SK-N-SH treated with all-trans-retinoic acid at 6 μM for 48 hours (cell line): ENCODE data around the gene ECM1.

Source experiments
- ATAC-seq: fragments of 200-7000 bp; cut with Tn5 transposase; 3 replicates; pipeline ENCODE4 v1.9.1; 2020; ENCODE audit warnings: mild to moderate bottlenecking, moderate library complexity
- ARNTL ChIP-seq: fragments of 450-650 bp; formaldehyde crosslinking; IDR thresholded peaks from 2 replicates; pipeline ENCODE4 v1.5.0; 2020; ENCODE audit warnings: low read depth, mild to moderate bottlenecking, moderate library complexity, borderline replicate concordance
- BACH2 ChIP-seq: fragments of 250-450 bp; sonication (Bioruptor Pico); IDR thresholded peaks from 2 replicates; pipeline ENCODE4 v1.9.0; 2021; ENCODE audit warnings: mild to moderate bottlenecking, borderline replicate concordance
- CSDC2 ChIP-seq: fragments of 250-450 bp; sonication (Bioruptor Pico); IDR thresholded peaks from 2 replicates; pipeline ENCODE4 v1.5.0; 2020; ENCODE audit warnings: mild to moderate bottlenecking, moderate library complexity
- CSRNP3 ChIP-seq: fragments of 250-450 bp; sonication (Bioruptor Pico); IDR thresholded peaks from 2 replicates; pipeline ENCODE4 v1.5.1; 2021; ENCODE audit warnings: mild to moderate bottlenecking, moderate library complexity
- ESRRG ChIP-seq: fragments of 250-450 bp; sonication (Bioruptor Pico); IDR thresholded peaks from 2 replicates; pipeline ENCODE4 v1.6.1; 2021; ENCODE audit warnings: mild to moderate bottlenecking
- GLIS3 ChIP-seq: fragments of 250-450 bp; sonication (Bioruptor Pico); IDR thresholded peaks from 2 replicates; pipeline ENCODE4 v1.5.0; 2020; ENCODE audit warnings: mild to moderate bottlenecking, moderate library complexity
- ISL1 ChIP-seq: fragments of 250-450 bp; sonication (Bioruptor Pico); IDR thresholded peaks from 2 replicates; pipeline ENCODE4 v2.1.2; 2022; ENCODE audit warnings: mild to moderate bottlenecking, moderate library complexity
- OSR1 ChIP-seq: fragments of 250-450 bp; sonication (Bioruptor Pico); IDR thresholded peaks from 2 replicates; pipeline ENCODE4 v1.8.0; 2022; ENCODE audit warnings: moderate library complexity, mild to moderate bottlenecking, inconsistent platforms
- PPARA ChIP-seq: fragments of 250-450 bp; sonication (Bioruptor Pico); IDR thresholded peaks from 2 replicates; pipeline ENCODE4 v1.5.0; 2020; ENCODE audit warnings: mild to moderate bottlenecking, borderline replicate concordance
- RARB ChIP-seq: fragments of 250-450 bp; sonication (Bioruptor Pico); IDR thresholded peaks from 2 replicates; pipeline ENCODE4 v1.8.0; 2021; ENCODE audit warnings: mild to moderate bottlenecking, moderate library complexity
- TCF4 ChIP-seq: fragments of 250-450 bp; sonication (Bioruptor Pico); IDR thresholded peaks from 2 replicates; pipeline ENCODE4 v1.8.0; 2021; ENCODE audit warnings: mild to moderate bottlenecking, moderate library complexity, borderline replicate concordance
- TOX ChIP-seq: fragments of 250-450 bp; sonication (Bioruptor Pico); IDR thresholded peaks from 2 replicates; pipeline ENCODE4 v1.8.0; 2021; ENCODE audit warnings: mild to moderate bottlenecking, moderate library complexity, borderline replicate concordance
- TSHZ2 ChIP-seq: fragments of 250-450 bp; sonication (Bioruptor Pico); IDR thresholded peaks from 2 replicates; pipeline ENCODE4 v1.5.0; 2020; ENCODE audit warnings: mild to moderate bottlenecking, moderate library complexity
- ZC3H10 ChIP-seq: fragments of 250-450 bp; sonication (Bioruptor Pico); IDR thresholded peaks from 2 replicates; pipeline ENCODE4 v1.5.1; 2021; ENCODE audit warnings: mild to moderate bottlenecking, moderate library complexity
- ZFP3 ChIP-seq: fragments of 250-450 bp; sonication (Bioruptor Pico); IDR thresholded peaks from 2 replicates; pipeline ENCODE4 v1.5.0; 2020; ENCODE audit warnings: mild to moderate bottlenecking, moderate library complexity
- ZFP30 ChIP-seq: fragments of 450-650 bp; formaldehyde crosslinking; IDR thresholded peaks from 2 replicates; pipeline ENCODE4 v1.5.0; 2022; ENCODE audit warnings: mild to moderate bottlenecking, moderate library complexity
- ZNF565 ChIP-seq: fragments of 450-650 bp; formaldehyde crosslinking; conservative IDR thresholded peaks from 2 replicates; pipeline ENCODE4 v1.5.0; 2020; ENCODE audit warnings: low read depth, mild to moderate bottlenecking, moderate library complexity
- ZNF70 ChIP-seq: fragments of 450-650 bp; formaldehyde crosslinking; IDR thresholded peaks from 2 replicates; pipeline ENCODE4 v1.5.0; 2020; ENCODE audit warnings: mild to moderate bottlenecking, moderate library complexity
- TF ChIP-seq, protein P1 (sequence below): fragments of 250-450 bp; sonication (Bioruptor Pico); IDR thresholded peaks from 2 replicates; pipeline ENCODE4 v1.8.0; 2020; ENCODE audit warnings: mild to moderate bottlenecking, moderate library complexity, borderline replicate concordance
- TF ChIP-seq, protein P2 (sequence below): fragments of 250-450 bp; sonication (Bioruptor Pico); IDR thresholded peaks from 2 replicates; pipeline ENCODE4 v1.5.1; 2020; ENCODE audit warnings: low read depth, mild to moderate bottlenecking, moderate library complexity
- TF ChIP-seq, protein P3 (sequence below): fragments of 250-450 bp; sonication (Bioruptor Pico); IDR thresholded peaks from 2 replicates; pipeline ENCODE4 v1.8.0; 2021; ENCODE audit warnings: low read depth, mild to moderate bottlenecking, moderate library complexity, borderline replicate concordance

Gene ECM1

GRCh38 chr1:150553392-150554085, 45.6 kb downstream of the ECM1 start:
- no peak for ATAC-seq
- TF ChIP-seq ZNF565 (CRISPR knock-in tag) (no peak), TCF4 (CRISPR knock-in tag) (no peak), OSR1 (no peak), TOX (CRISPR knock-in tag) (no peak), ZFP3 (CRISPR knock-in tag) (no peak), ZNF70 (CRISPR knock-in tag) (no peak), ARNTL (CRISPR knock-in tag) (no peak)

DNA sequence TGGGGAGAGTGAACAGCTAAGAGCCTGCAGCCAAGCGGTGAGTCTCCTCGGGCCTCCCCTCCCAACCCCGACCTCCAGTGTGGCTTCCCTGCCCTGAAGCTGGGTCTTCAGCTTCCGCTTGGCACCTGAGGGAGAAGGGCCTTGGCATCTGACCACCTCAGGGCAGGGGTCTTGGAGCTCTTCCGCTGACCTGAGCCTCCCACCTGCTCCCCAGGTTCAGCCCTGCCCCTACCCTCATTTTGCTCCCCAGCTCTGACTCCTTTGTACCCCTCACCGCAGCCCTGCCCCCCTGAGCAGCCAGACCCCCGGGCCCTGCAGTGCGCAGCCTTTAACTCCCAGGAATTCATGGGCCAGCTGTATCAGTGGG, 46.2 kb downstream of the ECM1 start:
- TF ChIP-seq CSRNP3 (no peak), ZFP30 (CRISPR knock-in tag) (no peak), TCF4 (CRISPR knock-in tag) (no peak), TSHZ2 (no peak), RARB (CRISPR knock-in tag) (no peak), ZC3H10 (CRISPR knock-in tag) (no peak), ESRRG (CRISPR knock-in tag) (no peak), PPARA (CRISPR knock-in tag) (no peak), BACH2 (no peak), ARNTL (CRISPR knock-in tag) (no peak), ZNF565 (CRISPR knock-in tag) (no peak), TOX (CRISPR knock-in tag) (no peak), CSDC2 (CRISPR knock-in tag) (no peak)
- TF ChIP-seq, protein P1, sequence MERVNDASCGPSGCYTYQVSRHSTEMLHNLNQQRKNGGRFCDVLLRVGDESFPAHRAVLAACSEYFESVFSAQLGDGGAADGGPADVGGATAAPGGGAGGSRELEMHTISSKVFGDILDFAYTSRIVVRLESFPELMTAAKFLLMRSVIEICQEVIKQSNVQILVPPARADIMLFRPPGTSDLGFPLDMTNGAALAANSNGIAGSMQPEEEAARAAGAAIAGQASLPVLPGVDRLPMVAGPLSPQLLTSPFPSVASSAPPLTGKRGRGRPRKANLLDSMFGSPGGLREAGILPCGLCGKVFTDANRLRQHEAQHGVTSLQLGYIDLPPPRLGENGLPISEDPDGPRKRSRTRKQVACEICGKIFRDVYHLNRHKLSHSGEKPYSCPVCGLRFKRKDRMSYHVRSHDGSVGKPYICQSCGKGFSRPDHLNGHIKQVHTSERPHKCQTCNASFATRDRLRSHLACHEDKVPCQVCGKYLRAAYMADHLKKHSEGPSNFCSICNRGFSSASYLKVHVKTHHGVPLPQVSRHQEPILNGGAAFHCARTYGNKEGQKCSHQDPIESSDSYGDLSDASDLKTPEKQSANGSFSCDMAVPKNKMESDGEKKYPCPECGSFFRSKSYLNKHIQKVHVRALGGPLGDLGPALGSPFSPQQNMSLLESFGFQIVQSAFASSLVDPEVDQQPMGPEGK (CRISPR knock-in tag), result no peak
- TF ChIP-seq, protein P2, sequence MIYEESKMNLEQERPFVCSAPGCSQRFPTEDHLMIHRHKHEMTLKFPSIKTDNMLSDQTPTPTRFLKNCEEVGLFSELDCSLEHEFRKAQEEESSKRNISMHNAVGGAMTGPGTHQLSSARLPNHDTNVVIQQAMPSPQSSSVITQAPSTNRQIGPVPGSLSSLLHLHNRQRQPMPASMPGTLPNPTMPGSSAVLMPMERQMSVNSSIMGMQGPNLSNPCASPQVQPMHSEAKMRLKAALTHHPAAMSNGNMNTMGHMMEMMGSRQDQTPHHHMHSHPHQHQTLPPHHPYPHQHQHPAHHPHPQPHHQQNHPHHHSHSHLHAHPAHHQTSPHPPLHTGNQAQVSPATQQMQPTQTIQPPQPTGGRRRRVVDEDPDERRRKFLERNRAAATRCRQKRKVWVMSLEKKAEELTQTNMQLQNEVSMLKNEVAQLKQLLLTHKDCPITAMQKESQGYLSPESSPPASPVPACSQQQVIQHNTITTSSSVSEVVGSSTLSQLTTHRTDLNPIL (CRISPR knock-in tag), result no peak
- TF ChIP-seq, protein P3, sequence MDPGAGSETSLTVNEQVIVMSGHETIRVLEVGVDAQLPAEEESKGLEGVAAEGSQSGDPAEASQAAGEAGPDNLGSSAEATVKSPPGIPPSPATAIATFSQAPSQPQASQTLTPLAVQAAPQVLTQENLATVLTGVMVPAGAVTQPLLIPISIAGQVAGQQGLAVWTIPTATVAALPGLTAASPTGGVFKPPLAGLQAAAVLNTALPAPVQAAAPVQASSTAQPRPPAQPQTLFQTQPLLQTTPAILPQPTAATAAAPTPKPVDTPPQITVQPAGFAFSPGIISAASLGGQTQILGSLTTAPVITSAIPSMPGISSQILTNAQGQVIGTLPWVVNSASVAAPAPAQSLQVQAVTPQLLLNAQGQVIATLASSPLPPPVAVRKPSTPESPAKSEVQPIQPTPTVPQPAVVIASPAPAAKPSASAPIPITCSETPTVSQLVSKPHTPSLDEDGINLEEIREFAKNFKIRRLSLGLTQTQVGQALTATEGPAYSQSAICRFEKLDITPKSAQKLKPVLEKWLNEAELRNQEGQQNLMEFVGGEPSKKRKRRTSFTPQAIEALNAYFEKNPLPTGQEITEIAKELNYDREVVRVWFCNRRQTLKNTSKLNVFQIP, result no peak
- ATAC-seq, result no peak

DNA sequence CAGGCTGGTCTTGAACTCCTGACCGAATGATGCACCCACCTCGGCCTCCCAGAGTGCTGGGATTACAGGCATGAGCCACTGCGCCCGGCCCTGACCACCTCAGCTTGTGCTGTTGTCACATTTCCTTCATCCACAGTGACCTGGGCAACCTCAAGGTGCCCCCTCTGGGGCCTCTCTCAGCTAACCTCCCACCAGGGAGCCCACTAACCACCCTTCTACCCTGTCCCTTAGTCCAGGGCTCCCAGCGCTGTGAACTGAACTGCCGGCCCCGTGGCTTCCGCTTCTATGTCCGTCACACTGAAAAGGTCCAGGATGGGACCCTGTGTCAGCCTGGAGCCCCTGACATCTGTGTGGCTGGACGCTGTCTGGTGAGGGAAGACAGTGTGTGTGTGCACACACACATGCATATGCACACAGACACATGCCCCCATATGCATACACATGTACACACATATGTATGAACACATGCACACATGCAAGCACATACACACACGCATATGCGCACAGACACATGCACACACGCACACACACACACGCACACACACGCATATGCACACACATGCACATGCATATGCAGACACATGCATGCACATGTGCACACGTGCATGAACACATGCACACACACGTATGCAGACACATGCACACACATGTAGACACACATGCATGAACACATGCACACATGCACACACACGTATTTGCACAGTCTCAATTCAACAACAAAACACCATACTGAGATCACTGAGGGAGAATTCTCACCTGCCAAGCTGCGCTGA, 47.5 kb downstream of the ECM1 start:
- no peak for ATAC-seq
- TF ChIP-seq, protein P1 (CRISPR knock-in tag), result no peak
- TF ChIP-seq PPARA (CRISPR knock-in tag) (no peak), TCF4 (CRISPR knock-in tag) (no peak), TOX (CRISPR knock-in tag) (no peak), GLIS3 (CRISPR knock-in tag) (no peak), BACH2 (no peak), CSDC2 (CRISPR knock-in tag) (no peak), ISL1 (CRISPR knock-in tag) (no peak)
- TF ChIP-seq, protein P3, result no peak
